Activated naive CD4-positive, alpha-beta T cell treated with anti-CD3 and anti-CD28 coated beads, Interleukin-2, amount 50 U/mL, for 72 hours (primary cell): ENCODE measurements around the gene DPYSL3. TPM values are rescaled to one million over a fixed set of nuclear protein-coding genes. Genes with fewer than 3 reads are reported as not detected.

ENCODE experiments used
- ATAC-seq, 2 donors: fragments of 150-1000 bp; cut with Tn5 transposase; 2 replicates each; pipeline ENCODE4 v1.10.0; 2021; ENCODE audit warnings: mild to moderate bottlenecking in 2 of 2, moderate library complexity in 2 of 2
- DNase-seq, 2 donors: peaks; one replicate each; pipeline ENCODE4 v3.0.0; 2021 to 2022; ENCODE audit warnings: low spot score in 2 of 2
- H3K27ac Mint-ChIP-seq, 2 donors: one replicate each; pipeline ENCODE4 v1.8.0; 2022; ENCODE audit warnings: mild to moderate bottlenecking in 2 of 2, mixed read lengths in 2 of 2
- H3K36me3 Mint-ChIP-seq, 2 donors: one replicate each; pipeline ENCODE4 v1.8.0; 2022; ENCODE audit warnings: mixed read lengths in 2 of 2
- H3K9me3 Mint-ChIP-seq, 2 donors: one replicate each; pipeline ENCODE4 v1.8.0; 2022; ENCODE audit warnings: mixed read lengths in 2 of 2
- total RNA-seq, 2 donors: library from RNA; stranded (reverse); gene quantifications; one replicate each; pipeline ENCODE4 v1.2.3, GENCODE V29; 2022

DPYSL3 gene
- total RNA-seq, 2 donors from 2014 or later = 0.54 TPM; not detected in 1

- peaks cover 0 to 5% of the 10 kb centered on the region in 2 donors for H3K9me3 Mint-ChIP-seq
- H3K36me3 Mint-ChIP-seq = no peaks in the 10 kb centered on the region
- ATAC-seq = no peak
- no peak overlapping the region for H3K27ac Mint-ChIP-seq
- no peak for DNase-seq
These were observed 25.2 kb downstream of the DPYSL3 start for GRCh38 chr5:147484708-147485020.

GRCh38 chr5:147483961-147484707, 25.7 kb downstream of the DPYSL3 start:
- Mint-ChIP-seq H3K9me3 (peaks cover 0 to 5% of the 10 kb centered on the region in 2 donors), H3K27ac (no peak overlapping the region), H3K36me3 (no peaks in the 10 kb centered on the region)
- DNase-seq (no peak), ATAC-seq (no peak)

- ATAC-seq = no peak
- H3K27ac Mint-ChIP-seq = no peak overlapping the region
- no peak for DNase-seq
- peaks cover 0 to 5% of the 10 kb centered on the region in 2 donors for H3K9me3 Mint-ChIP-seq
- no peaks in the 10 kb centered on the region for H3K36me3 Mint-ChIP-seq
These were observed 26.6 kb downstream of the DPYSL3 start for GRCh38 chr5:147483188-147483790.

GRCh38 chr5:147482706-147483180, 27.1 kb downstream of the DPYSL3 start:
- peaks cover 0 to 5% of the 10 kb centered on the region in 2 donors for H3K9me3 Mint-ChIP-seq
- H3K36me3 Mint-ChIP-seq = no peaks in the 10 kb centered on the region
- DNase-seq = no peak
- H3K27ac Mint-ChIP-seq = no peak overlapping the region
- no peak for ATAC-seq

- Mint-ChIP-seq H3K9me3 (peaks cover 3 to 8% of the 10 kb centered on the region in 2 donors), H3K27ac (no peak overlapping the region), H3K36me3 (no peaks in the 10 kb centered on the region)
- DNase-seq = no peak
- ATAC-seq = no peak
These were observed 27.8 kb downstream of the DPYSL3 start for GRCh38 chr5:147481874-147482705.

- Mint-ChIP-seq H3K9me3 (peaks cover 4 to 9% of the 10 kb centered on the region in 2 donors), H3K36me3 (no peaks in the 10 kb centered on the region), H3K27ac (no peak overlapping the region)
- no peak for ATAC-seq
- DNase-seq = no peak
These were observed 28.5 kb downstream of the DPYSL3 start for GRCh38 chr5:147481376-147481775.

GRCh38 chr5:147479949-147480348, 29.9 kb downstream of the DPYSL3 start:
- Mint-ChIP-seq H3K9me3 (peaks cover 4 to 9% of the 10 kb centered on the region in 2 donors), H3K27ac (no peak overlapping the region), H3K36me3 (no peaks in the 10 kb centered on the region)
- ATAC-seq (no peak), DNase-seq (no peak)

- peaks cover 4 to 9% of the 10 kb centered on the region in 2 donors for H3K9me3 Mint-ChIP-seq
- no peak for DNase-seq
- no peak for ATAC-seq
- H3K27ac Mint-ChIP-seq = no peak overlapping the region
- no peaks in the 10 kb centered on the region for H3K36me3 Mint-ChIP-seq
These were observed 30.4 kb downstream of the DPYSL3 start for GRCh38 chr5:147479444-147479843.

- ATAC-seq (no peak), DNase-seq (no peak)
- Mint-ChIP-seq H3K9me3 (peaks cover 8 to 11% of the 10 kb centered on the region in 2 donors), H3K27ac (no peak overlapping the region), H3K36me3 (no peaks in the 10 kb centered on the region)
These were observed 35.7 kb downstream of the DPYSL3 start for GRCh38 chr5:147474140-147474539.

GRCh38 chr5:147472664-147473475, 37.0 kb downstream of the DPYSL3 start:
- DNase-seq = no peak
- no peak for ATAC-seq
- H3K36me3 Mint-ChIP-seq = no peaks in the 10 kb centered on the region
- H3K27ac Mint-ChIP-seq = no peak overlapping the region
- H3K9me3 Mint-ChIP-seq = peaks cover 8 to 11% of the 10 kb centered on the region in 2 donors

GRCh38 chr5:147467973-147468508, 41.8 kb downstream of the DPYSL3 start:
- no peak overlapping the region for H3K27ac Mint-ChIP-seq
- ATAC-seq = no peak

GRCh38 chr5:147466360-147466980, 43.4 kb downstream of the DPYSL3 start:
- Mint-ChIP-seq H3K9me3 (peaks cover 0 to 14% of the 10 kb centered on the region in 2 donors), H3K36me3 (no peaks in the 10 kb centered on the region), H3K27ac (no peak overlapping the region)
- DNase-seq (no peak), ATAC-seq (no peak)

More at GRCh38 chr5:147467973-147468508, 41.8 kb downstream of the DPYSL3 start:
- no peak for DNase-seq
- Mint-ChIP-seq H3K36me3 (no peaks in the 10 kb centered on the region), H3K9me3 (peaks cover 3 to 13% of the 10 kb centered on the region in 2 donors)

DNA sequence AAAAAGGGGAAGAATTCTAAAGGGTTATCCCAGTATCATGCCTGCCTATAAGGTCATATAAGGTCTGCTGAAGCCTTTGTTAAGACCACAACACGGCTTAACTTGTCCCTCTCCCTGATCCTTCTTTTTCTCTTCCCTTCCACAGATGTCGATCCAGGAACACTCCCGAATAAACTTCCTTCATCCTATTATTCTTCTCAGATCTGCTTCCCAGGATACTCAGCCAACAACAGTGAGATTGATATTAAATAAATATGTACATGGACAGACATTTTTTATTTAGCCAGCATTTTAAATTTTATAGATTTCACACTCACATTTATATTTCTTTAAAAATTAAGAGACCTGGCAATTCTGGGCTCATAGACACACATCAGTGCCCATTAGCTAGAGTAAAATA, 44.1 kb downstream of the DPYSL3 start:
- no peak for ATAC-seq
- Mint-ChIP-seq H3K9me3 (peaks cover 0 to 13% of the 10 kb centered on the region in 2 donors), H3K36me3 (no peaks in the 10 kb centered on the region), H3K27ac (no peak overlapping the region)
- DNase-seq = no peak

- Mint-ChIP-seq H3K27ac (no peak overlapping the region), H3K9me3 (peaks cover 0 to 7% of the 10 kb centered on the region in 2 donors), H3K36me3 (no peaks in the 10 kb centered on the region)
- DNase-seq (no peak), ATAC-seq (no peak)
These were observed 45.7 kb downstream of the DPYSL3 start for GRCh38 chr5:147464211-147464610.

GRCh38 chr5:147461915-147462314, 48.0 kb downstream of the DPYSL3 start:
- DNase-seq (no peak), ATAC-seq (no peak)
- peaks cover 0 to 8% of the 10 kb centered on the region in 2 donors for H3K9me3 Mint-ChIP-seq
- no peak overlapping the region for H3K27ac Mint-ChIP-seq
- H3K36me3 Mint-ChIP-seq = no peaks in the 10 kb centered on the region

DNA sequence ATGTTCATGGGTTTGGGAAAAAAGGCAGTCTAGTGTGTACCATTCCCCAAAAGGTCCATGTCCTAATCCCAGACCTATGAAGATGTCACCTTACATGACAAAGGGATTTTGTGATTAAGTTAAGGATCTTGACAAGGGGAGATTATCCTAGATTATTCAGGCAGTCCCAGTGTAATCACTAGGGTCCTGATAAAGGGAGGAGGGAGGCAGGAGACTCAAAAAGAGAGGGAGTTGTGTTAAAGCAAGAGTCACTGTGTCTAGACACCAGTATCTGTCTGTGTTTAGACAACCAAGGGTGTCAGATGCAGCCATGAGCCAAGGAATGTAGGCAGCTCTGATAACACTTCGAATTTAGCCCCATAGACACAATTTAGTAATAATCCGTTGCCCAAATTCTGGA, 49.5 kb downstream of the DPYSL3 start:
- no peaks in the 10 kb centered on the region for H3K36me3 Mint-ChIP-seq
- peaks cover 0 to 11% of the 10 kb centered on the region in 2 donors for H3K9me3 Mint-ChIP-seq
- DNase-seq (no peak), ATAC-seq (no peak)
- no peak overlapping the region for H3K27ac Mint-ChIP-seq
